B cell (primary cell): ENCODE measurements around the gene HS3ST5.

Experiments used
- EZH2 ChIP-seq: IDR thresholded peaks from 2 replicates; pipeline ENCODE4 v1.6.1; 2012; ENCODE audit warnings: borderline replicate concordance, low read depth, mild to moderate bottlenecking, moderate library complexity, low read length; ENCODE audit not compliant: insufficient read depth, poor library complexity, severe bottlenecking
- TF ChIP-seq, protein P1 (sequence below): fragments of 200-600 bp; IDR thresholded peaks from one replicate; pipeline ENCODE4 v1.8.0; 2022; ENCODE audit warnings: antibody characterized with exemption, mild to moderate bottlenecking

DNA sequence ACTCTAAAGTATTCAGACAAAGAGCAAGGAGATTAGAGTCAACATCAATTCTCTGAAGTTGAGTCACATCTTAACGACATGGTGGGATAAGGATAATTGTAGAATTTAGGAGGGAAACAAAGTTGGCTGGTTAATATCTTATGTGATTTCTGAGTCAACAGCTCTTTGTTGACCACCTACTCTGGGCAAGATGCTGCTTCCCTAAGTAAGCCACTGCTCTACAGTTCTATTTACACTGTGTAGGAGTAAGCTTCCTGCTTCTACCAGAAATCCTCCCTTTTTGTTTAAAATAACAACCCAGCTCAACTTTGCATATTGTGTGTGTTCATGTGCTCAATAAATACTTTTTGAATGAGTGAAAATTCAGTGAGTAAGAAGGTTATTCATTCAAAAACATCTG, 3.1 kb downstream of the HS3ST5 start:
- no peak for TF ChIP-seq EZH2
- TF ChIP-seq, protein P1, sequence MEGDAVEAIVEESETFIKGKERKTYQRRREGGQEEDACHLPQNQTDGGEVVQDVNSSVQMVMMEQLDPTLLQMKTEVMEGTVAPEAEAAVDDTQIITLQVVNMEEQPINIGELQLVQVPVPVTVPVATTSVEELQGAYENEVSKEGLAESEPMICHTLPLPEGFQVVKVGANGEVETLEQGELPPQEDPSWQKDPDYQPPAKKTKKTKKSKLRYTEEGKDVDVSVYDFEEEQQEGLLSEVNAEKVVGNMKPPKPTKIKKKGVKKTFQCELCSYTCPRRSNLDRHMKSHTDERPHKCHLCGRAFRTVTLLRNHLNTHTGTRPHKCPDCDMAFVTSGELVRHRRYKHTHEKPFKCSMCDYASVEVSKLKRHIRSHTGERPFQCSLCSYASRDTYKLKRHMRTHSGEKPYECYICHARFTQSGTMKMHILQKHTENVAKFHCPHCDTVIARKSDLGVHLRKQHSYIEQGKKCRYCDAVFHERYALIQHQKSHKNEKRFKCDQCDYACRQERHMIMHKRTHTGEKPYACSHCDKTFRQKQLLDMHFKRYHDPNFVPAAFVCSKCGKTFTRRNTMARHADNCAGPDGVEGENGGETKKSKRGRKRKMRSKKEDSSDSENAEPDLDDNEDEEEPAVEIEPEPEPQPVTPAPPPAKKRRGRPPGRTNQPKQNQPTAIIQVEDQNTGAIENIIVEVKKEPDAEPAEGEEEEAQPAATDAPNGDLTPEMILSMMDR, result no peak
